ENCODE measurements around the gene FIZ1.

FIZ1 gene

DNA sequence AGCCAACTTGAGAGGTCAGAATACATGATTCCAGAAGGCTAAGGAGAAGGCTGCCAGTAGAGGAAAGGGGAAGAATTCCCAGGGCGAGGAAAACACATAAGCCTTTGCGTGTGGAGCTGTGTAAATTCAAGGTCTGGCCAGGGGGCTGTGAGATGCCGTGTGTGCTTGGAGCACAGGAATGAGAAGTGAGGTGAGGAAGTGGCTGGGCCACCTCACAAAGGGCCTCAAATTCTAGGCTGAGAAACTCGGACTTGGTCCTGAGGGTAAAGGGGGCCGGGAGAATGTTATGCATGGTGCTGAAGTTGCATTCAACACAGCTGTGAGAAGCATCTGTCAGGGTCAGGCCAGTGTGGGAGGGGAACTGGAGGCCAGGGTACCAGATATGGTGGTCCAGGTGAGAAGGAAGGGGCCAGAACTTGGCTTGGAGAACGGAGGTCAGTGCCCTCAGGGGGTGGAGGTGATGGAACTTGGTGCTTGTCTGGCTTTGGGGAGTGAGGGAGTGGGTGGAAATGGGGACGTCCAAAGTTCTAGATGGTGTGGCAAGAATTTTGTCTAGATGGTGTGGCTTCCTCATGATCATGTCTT lies 36.6 kb upstream of the FIZ1 start:
- no peak for DNase-seq

DNA sequence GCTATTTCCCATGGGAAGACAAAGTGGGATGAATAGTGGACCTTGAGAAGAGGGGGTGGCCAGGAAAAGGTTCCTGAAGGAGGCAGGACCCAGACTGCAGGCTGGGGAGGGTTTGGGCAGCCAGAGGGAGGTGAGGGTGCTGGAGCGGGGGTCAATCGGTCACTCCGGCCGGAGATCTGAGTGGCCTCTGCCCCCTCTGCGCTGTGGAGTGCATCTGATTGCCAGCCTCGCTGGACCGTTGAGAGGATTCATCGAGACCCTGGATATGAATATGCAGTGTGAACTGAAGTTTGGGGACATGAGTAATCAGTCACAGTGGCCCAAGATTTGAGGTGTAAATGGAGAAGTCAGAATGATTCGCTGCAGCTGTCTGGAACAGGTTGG lies 36.0 kb upstream of the FIZ1 start:
- DNase-seq: no peak

DNA sequence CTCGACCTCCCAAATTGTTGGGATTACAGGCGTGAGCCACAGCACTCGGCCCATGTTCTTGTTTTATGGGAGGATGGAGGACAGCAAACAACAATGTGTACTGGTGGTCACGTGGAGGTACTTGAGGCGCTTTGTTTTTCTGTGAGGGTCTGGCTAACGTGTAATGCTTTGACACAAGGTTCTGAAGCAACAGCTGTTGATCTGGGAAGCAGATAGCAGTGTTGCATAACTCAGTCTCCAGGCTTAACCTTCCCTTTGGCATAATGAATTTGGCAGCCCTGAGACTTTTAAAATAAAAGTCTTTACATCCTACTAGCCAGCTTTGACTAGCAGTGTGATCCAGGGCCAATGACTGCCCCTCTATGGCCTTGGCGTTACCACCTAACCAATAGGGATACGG lies 34.5 kb upstream of the FIZ1 start:
- DNase-seq: peak; percentile 8

DNA sequence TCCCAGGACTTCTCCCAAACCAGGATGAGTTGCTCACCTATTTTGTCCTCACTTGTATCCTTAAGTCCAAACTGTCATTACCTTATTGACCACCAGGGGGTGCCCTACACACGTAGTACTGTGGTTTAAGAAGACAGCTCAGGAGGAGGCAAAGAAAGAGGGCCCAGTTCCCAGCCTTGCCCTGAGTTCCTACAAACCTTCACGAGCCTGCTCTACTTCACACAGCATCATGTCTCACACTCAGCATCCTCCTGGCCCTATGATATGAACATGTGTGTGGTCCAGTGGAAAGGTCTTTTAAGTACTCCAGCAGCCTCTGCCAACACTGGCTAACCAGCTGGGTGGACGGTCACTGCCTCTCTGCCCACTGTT lies 33.1 kb upstream of the FIZ1 start:
- peak; percentile 83 for DNase-seq

DNA sequence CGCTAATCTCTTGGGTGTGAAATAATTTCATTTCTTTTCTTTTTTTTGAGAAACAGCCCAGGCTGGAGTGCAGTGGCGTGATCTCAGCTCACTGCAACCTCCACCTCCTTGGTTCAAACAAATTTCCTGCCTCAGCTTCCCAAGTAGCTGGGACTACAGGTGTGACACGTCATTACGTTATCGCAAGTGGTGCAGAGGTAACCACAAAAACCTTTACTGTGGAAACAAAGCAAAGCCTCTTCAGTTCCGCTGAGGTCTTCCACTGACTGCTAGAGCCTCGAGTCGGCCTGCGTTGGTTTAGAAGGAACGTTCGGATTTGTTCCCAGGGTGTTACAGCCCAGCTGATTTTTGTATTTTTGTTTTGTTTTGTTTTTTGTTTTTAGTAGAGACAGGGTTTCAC lies 27.0 kb upstream of the FIZ1 start:
- no peak for DNase-seq

DNA sequence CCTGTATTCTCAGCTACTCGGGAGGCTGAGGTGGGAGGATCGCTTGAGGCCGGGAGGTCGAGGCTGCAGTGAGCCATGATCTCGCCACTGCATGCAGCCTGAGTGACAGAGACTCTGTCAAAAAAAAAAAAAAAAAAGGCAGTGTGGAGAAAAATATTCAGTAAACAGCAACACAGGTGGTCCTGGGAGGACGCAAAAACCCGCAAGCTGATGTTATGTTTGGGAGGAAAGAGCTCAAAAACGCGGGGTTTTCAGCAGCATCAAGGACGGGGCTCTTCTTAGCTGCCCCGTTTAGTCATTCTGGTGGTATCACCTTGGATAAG lies 25.6 kb upstream of the FIZ1 start:
- no peak for DNase-seq

DNA sequence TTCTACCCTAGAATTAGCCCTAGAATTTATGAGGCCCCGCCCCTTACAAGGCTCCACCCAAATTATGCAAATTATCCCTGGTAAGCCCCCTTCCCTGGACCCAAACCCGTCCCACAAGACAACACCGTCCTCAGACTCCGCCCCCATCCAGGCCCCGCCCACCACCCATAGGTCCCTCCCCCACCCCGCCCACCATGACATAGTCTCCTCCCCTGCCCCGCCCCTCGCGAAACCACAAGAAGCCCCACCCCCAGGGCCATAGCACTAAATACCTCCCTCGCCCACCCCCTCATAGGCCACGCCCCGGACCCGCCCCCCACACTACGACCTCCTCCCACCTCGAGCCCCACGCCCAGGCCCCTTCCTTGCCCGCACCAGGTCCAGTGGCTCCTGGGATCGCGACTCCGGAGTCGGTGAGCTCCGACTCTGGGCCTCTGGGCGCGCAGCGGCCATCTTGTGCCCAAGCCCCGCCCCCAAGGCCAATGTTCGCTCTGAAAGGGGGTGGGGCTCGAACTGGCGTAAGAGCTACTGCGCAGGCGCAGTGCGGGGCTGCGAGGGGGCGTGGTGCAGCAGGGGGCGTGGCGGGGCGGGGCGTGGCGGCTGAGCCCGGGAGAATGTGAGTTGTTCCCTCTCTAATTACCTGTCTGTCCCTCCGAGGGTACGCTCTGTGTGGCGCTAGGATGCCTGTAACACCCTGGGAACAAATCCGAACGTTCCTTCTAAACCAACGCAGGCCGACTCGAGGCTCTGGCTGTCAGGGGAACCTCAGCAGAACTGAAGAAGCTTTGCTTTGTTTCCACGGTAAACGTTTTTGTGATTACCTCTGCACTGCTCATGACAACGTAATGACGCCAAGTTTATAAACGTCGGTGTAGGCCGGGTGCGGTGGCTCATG lies 25.0 kb upstream of the FIZ1 start, which contains the start of gene ZNF784:
Gene ZNF784, minus strand, starts transcription at position 458 of the 895 bp plus-strand sequence. Its CDS starts 5 bp downstream, at position 453.
- peak; percentile 92 for DNase-seq

DNA sequence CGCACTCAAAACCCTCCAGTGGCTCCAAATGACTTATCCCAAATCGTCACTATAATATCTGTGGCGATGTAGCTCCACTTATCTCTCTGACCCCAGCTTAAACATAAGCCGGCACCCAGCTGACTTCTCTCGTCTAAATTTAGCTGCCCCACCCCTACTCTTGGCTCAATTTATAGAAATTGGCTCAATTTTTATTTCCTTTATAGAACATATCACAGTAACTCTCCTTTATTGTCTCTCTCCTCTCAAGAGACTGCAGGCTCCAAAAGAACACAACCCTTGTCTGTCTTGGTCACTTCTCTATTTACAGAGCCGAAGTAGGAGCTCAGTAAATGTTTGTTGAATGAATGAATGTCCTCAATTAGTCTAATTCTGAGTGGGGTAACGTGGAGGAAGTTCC lies 24.2 kb upstream of the FIZ1 start:
- DNase-seq: no peak

DNA sequence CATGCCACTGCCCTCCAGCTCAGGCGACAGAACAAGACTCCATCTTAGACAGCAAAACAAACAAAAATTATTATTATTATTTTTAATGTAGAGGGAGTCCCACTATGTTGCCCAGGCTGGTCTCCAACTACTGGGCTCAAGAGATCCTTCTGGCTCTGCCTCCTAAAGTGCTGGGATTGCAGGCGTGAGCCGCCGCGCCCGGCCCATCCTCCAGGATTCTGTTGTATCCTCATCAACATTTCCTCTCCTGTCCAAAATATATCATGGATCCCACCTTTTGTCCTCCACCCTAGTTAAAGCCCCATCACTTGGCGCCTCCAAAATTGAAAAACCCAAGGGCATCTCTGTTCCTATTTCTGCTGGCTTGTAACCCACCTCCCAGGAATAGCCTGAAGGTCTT lies 23.8 kb upstream of the FIZ1 start:
- no peak for DNase-seq

DNA sequence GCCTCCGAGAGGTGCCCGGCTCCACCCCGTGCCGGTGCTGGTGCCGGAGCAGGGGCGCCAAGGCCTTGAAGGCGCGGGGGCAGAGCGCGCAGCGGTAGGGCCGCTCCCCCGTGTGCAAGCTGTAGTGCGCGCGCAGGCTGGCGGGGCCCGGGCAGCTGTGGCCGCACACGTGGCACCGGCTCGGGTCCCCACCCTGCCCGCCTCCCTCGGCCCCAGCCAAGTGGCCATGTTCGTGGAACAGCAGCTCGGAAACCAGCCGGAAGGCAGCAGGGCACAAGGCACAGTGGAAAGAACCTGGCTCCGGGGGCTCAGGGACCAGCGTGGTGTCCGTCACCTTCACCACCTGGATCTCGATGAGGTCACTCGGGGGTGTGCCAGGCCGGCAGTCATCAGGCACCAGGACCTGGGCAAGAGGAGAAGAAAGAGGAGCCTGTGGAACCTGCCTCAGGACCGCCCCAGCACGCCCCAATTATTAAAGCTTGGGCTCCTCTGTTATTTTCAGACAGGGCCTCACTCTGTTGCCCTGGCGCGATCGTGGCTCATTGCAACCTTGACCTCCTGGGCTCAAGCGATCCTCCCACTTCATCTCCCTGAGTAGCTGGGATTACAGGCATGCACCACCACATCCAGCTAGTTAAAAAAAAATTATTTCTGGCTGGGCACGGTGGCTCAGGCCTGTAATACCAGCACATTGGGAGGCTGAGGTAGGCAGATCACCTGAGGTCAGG lies 23.1 kb upstream of the FIZ1 start:
- DNase-seq: peak; percentile 1

DNA sequence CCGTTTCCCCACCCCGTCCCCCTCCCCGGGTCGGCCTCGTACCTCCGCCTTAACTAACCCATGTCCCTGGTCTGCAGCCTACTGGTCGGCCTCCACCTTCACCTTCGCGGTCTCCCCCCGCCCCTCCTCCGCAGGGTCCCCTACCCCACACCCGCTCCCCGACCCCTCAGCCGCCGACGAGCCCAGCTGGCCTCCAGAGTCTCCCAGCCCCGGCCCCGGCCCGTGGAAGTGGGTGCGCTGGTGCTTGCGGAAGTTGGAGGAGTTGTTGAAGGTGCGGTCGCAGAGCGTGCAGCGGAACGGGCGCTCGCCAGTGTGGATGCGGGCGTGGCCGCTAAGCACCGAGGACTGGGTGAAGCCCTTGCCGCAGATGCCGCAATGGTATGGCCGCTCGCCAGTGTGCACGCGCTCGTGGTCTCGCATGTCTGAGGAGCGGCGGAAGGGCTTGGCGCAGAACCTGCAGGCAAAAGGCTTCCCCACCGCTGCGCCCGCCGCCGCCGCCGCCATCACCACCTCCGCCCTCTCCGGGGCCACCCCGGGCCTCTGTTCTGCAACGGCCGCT lies 22.4 kb upstream of the FIZ1 start:
- DNase-seq: no peak

DNA sequence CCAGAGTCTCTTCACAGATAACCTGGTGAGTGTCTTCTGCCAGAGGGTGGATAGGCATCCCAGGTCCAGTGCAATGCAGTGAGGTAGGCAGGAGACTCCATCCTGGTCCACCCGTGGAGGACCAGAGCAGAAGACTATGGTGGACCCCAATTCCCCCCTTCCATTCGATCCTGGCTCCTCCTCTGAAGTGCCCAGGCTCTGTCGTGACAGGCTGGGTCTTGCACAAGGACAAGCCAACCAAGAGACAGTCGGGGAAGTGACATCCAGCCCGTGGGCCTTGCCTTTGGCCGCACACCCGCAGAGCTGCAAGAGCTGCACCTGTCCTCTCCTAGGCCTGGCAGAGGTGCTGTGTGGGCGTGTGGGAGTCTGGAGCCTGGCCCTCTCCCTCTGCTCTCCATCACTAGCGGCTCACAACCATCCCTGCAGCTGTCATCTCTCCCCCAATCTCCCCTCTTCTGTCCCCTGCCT lies 21.9 kb upstream of the FIZ1 start:
- no peak for DNase-seq

DNA sequence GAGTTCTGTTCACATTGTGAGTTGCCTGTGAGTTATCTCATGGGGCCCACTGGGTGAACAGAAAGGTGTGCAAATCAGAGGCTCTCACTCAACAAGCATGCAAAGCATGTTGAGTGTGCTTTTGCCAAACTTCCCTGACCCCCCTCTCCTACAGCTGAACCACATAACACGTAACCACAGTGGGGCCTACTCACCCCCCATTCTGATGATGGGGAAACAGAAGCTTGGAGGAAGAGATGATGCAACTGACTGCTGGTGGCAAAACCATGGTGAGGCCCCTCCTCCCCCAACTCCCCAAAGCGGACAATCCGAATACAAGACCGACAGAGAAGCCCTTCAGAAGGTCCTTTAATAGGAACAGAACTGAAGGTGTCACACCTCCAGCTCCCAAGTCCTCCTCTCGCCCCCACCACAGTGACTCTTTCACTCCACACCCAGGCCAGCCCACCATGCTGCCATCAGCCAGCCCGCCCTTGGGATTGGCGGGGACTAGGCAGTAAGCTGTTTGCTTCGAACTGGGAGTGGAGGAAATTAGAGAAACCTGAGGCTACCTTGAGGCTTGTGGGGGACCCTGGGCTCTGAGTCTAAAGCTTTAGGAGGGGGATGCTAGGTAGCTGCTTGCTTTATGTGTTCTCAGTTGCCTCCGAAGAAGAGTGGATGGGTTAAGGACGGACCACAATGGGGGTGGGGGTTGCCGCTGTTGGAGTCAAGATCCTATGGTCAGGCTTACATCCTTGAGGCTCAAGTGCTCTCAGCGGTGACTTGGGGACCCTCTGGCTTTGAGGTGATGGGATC lies 21.3 kb upstream of the FIZ1 start:
- DNase-seq: no peak

DNA sequence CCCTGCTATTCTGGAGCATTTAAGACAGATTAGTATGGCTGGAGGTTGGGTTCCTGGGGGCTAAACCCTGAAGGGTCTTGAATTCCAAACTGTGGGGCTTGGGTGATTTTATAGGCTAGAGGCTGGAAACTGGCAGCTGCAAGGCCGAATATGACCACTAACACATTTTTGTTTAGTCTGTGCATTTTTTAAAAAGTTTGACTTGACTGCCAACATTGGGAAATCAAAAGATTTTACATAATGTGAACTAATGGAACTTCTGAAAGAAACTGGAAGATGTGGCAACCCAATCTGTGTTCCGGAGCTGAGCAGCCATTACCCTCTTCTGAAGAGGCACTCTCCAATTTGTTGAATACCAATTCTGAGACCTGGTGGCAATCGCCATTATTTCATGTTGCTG lies 20.0 kb upstream of the FIZ1 start:
- peak; percentile 37 for DNase-seq

DNA sequence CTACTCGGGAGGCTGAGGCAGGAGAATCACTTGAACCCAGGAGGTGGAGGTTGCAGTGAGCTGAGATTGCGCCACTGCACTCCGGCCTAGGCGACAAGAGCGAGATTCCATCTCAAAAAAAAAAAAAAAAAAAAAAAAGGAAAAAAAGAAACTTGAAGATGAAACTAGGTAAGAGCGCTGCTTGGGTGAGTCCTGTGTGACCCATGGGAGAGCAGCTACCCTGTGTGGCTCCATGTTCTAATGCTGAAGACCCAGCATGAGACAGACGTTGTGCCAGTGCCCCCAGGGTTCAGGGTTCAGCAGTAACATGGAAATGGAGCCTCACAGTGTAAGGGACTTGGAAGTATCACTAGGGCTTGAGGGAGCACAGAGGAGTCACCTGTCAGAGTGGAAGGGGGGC lies 19.1 kb upstream of the FIZ1 start:
- no peak for DNase-seq

DNA sequence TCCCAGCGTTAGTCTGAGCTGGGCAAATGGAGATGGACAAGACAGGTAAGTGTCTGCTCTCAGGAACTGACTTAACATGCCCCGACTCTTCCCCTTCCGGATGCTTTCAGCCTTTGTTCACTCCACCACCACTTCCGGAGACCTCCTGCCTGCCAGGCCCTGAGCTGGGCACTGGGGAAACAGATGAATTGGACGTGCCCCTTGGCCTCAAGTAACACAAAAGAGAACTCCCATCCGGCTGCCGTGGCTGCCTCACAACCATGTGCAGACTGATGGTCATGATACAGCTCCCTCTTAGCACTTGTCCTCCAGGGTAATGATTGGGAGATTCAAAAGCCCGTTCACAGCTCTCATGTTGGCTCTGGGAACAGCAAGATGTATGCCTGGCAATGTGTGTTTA lies 18.1 kb upstream of the FIZ1 start:
- no peak for DNase-seq

DNA sequence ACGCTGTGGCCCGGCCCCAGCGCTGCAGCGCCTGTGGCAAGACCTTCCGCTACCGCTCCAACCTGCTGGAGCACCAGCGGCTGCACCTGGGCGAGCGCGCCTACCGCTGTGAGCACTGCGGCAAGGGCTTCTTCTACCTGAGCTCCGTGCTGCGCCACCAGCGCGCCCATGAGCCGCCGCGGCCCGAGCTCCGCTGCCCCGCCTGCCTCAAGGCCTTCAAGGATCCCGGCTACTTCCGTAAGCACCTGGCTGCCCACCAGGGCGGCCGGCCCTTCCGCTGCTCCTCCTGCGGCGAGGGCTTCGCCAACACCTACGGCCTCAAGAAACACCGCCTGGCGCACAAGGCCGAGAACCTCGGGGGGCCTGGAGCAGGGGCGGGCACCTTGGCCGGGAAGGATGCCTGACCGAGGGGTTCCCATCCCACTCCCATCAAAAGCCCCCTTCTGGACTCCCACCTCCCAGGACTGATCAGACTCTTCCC lies 17.1 kb upstream of the FIZ1 start:
- DNase-seq: no peak

DNA sequence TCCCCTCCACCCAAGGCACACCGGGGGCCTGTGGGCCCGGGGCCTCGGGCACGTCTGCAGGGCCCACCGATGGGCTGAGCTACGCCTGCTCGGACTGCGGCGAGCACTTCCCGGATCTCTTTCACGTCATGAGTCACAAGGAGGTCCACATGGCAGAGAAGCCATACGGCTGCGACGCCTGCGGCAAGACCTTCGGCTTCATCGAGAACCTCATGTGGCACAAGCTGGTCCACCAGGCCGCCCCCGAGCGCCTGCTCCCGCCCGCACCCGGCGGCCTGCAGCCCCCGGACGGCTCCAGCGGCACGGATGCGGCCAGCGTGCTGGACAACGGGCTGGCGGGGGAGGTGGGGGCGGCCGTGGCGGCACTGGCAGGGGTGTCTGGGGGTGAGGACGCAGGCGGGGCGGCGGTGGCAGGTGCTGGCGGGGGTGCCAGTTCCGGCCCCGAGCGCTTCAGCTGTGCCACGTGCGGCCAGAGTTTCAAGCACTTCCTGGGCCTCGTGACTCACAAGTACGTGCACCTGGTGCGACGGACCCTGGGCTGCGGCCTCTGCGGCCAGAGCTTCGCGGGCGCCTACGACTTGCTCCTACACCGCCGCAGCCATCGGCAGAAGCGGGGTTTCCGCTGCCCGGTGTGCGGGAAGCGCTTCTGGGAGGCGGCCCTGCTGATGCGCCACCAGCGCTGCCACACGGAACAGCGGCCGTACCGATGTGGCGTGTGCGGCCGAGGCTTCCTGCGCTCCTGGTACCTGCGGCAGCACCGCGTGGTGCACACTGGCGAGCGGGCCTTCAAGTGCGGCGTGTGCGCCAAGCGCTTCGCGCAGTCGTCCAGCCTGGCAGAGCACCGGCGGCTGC lies 16.5 kb upstream of the FIZ1 start:
- no peak for DNase-seq

DNA sequence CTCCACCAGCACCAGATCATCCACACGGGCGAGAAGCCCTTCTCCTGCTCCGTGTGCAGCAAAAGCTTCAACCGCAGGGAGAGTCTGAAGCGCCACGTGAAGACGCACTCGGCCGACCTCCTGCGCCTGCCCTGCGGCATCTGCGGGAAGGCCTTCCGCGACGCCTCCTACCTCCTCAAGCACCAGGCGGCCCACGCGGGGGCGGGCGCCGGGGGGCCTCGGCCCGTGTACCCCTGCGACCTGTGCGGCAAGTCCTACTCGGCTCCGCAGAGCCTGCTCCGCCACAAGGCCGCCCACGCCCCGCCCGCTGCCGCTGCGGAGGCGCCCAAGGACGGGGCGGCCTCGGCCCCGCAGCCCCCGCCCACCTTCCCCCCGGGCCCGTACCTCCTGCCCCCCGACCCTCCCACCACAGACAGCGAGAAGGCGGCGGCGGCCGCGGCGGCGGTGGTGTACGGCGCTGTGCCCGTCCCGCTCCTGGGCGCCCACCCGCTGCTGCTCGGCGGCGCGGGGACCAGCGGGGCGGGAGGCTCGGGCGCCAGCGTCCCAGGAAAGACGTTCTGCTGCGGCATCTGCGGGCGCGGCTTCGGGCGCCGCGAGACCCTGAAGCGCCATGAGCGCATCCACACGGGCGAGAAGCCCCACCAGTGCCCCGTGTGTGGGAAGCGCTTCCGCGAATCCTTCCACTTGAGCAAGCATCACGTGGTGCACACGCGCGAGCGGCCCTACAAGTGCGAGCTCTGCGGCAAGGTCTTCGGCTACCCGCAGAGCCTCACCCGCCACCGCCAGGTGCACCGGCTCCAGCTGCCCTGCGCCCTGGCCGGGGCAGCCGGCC lies 15.6 kb upstream of the FIZ1 start:
- no peak for DNase-seq

DNA sequence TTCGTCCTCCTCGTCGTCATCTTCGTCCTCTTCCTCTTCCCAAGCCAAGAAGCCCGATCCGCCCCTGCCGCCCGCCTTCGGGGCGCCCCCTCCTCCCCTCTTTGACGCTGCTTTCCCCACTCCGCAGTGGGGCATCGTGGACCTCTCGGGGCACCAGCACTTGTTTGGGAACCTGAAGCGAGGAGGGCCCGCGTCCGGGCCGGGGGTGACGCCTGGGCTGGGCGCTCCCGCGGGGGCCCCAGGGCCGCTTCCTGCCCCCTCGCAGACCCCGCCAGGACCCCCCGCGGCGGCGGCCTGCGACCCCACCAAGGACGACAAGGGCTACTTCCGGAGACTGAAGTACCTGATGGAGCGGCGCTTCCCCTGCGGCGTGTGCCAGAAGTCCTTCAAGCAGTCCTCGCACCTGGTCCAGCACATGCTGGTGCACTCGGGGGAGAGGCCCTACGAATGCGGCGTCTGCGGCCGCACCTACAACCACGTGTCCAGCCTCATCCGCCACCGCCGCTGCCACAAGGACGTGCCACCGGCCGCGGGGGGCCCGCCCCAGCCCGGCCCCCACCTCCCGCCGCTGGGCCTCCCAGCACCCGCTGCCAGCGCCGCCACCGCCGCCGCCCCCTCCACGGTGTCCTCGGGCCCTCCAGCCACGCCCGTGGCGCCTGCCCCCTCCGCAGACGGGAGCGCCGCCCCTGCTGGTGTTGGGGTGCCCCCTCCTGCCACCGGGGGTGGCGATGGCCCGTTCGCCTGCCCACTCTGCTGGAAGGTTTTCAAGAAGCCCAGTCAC lies 14.8 kb upstream of the FIZ1 start:
- no peak for DNase-seq

All from NCI-H2171 treated with DMSO at 0.1 percent for 48 hours (cell line).